Left ventricle myocardium superior (tissue), 1 donor: ENCODE measurements around the gene ARHGEF5. TPM values are rescaled to one million over a fixed set of nuclear protein-coding genes. Genes with fewer than 3 reads are reported as not detected.
"Not testable (repeated sequence)": the region's sequence is repeated elsewhere in the genome, so short reads cannot be mapped to it uniquely, and the experiment has no call there.

Source experiments
- ATAC-seq: fragments of 200-7000 bp; cut with Tn5 transposase; one replicate; pipeline ENCODE4 v1.9.1; 2020; ENCODE audit warnings: mild to moderate bottlenecking, moderate library complexity
- DNase-seq: peaks from one replicate; pipeline ENCODE4 v3.0.0-alpha.2; 2020
- intact Hi-C: fragments of 100-400 bp; cut with micrococcal nuclease; formaldehyde crosslinking; loops from one replicate; pipeline ENCODE4 v1.11.0; 2022
- total RNA-seq: library from RNA; stranded (reverse); fragmentation: NEBNext Ultra II Directional; extraction: Animal tissue kit (Norgen Biotek cat#: 25700); gene quantifications from one replicate; pipeline ENCODE4 v1.2.1, GENCODE V29; 2021
- donor health status: DM: no; HTN: yes; CAD: no; lungs with severe emphysema.

Gene ARHGEF5
- total RNA-seq, 1 donor from 2014 or later = 1.7 TPM

GRCh38 chr7:144410441-144410840, 55.2 kb downstream of the ARHGEF5 start:
- no peak for DNase-seq
- no peak for ATAC-seq
- intact Hi-C loops = no loop called here

DNA sequence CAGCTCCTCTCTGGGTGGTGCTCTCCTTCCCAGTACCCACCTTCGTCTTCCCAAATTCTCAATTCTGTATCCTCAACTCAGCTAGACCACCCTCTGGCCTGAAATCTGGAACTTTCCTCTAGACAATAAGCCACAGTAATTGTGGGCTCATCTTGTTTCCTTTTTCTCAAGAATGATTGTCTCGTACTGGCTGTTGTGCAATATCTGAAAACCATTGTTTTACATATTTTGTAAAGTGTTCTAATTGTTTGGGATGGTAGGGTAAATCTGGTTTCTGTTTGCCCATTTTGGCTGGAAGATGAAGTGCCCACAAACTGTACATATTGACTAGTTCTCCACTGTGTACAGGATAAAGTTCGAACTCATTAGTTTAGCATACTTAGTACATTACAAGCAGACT, 59.6 kb downstream of the ARHGEF5 start:
- ATAC-seq = no peak
- intact Hi-C loops = no loop called here

DNA sequence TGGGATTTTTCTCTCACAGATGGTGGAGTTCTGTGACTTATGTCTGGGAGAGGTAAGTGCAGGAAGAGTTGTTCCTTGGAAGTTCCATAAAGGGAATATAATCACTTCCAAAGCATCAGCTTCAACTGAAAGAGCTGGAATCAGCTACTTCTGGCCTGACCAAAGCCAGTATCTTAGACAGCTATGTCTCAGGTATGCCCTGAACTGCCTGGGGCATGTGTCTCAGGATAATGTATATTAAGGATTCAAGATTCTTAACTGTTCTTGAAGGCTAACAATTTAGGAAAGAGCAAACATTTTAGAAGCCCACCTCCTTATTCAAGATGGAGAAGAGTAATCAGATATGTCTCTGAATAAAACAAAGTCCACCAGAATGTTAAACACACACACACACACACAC, 60.7 kb downstream of the ARHGEF5 start:
- no peak for ATAC-seq
- intact Hi-C loops = no loop called here
- DNase-seq = no peak

More for the DNA sequence above, 59.6 kb downstream of the ARHGEF5 start:
- no peak for DNase-seq

DNA sequence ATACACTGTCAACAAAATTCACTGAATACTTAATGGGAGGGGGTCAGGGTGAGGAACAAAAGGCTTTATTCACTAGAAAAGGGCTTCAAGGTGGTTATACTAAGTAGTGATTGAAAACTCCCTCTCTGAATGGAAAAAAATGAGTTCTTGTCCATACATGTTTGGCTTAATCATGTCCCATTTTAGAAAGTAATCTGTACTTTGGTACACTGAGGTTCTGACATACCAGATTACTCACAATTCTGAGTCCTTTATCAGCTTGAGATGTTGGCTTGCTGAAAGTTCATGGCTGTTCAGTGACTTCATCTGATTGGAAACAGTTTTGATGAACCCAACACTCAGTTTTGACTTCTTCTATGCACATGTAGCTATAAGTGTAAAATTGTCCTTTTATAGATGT, 61.1 kb downstream of the ARHGEF5 start:
- intact Hi-C loops = no loop called here
- ATAC-seq = no peak

DNA sequence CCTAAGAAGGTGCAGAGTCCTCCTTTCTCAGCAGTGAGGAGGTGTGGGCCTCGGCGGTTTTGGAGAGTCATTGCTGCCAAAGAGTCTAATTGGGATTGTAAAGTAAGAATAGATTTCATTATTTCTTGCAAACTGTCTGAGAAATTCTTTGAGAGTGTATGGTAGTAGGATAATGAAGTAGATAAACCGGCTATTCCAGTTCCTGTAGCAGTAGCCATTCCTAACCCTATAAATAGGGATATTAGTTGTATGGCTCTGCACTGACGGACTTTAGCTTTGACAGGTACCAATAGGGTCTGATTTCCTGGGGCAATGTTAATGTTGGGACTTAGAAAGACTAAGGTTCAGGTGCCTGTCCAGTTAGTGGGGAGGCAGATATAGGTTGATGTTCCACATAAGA, 63.7 kb downstream of the ARHGEF5 start:
- DNase-seq, ATAC-seq, intact Hi-C loops: not testable (repeated sequence)

More for the DNA sequence above, 61.1 kb downstream of the ARHGEF5 start:
- no peak for DNase-seq

DNA sequence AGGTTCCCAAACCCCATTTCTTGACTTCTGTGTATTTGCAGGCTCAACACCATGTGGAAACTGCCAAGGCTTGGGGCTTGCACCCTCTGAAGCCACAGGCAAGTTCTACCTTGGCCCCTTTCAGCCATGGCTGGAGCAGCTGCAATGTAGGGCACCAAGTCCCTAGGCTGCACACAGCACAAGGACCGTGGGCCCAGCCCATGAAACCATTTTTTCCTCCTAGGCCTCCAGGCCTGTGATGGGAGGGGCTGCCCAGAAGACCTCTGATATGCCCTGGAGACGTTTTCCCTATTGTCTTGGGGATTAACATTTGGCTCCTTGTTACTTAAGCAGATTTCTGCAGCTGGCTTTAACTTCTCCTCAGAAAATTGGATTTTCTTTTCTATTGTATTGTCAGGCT, 72.3 kb downstream of the ARHGEF5 start:
- intact Hi-C loops, DNase-seq, ATAC-seq: not testable (repeated sequence)

DNA sequence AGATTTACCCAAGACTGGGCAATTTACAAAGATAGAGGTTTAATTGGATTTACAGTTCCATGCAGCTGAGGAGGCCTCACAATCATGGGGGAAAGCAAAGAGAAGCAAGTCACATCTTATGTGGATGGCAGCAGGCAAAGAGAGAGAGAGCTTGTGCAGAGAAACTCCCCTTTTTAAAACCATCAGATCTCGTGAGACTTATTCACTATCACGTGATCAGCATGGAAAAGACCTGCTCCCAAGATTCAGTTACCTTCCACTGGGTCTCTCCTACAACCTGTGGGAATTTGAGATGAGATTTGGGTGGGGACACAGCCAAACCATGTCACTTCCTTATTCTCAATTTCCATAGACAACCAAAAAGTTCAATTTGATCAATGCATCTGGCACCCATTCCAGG, 73.2 kb downstream of the ARHGEF5 start:
- intact Hi-C loops = no loop called here
- DNase-seq = no peak
- no peak for ATAC-seq

Other genes with a start within 250 kb of the ARHGEF5 start
- not detected for gene OR2A2, start 245.8 kb upstream of the ARHGEF5 start, total RNA-seq
- gene OR2A14, start 232.2 kb upstream of the ARHGEF5 start, total RNA-seq = not detected
- 0.62 TPM for gene CTAGE4, start 171.9 kb upstream of the ARHGEF5 start, total RNA-seq
- gene ARHGEF35, start 159.6 kb upstream of the ARHGEF5 start, total RNA-seq = 0.94 TPM
- gene OR2A42, start 115.8 kb upstream of the ARHGEF5 start, total RNA-seq = not detected
- gene OR2A7, start 90.6 kb upstream of the ARHGEF5 start, total RNA-seq = 0.55 TPM
- gene CTAGE8, start 86.1 kb upstream of the ARHGEF5 start, total RNA-seq = not detected
- gene OR2A1, start 43.0 kb upstream of the ARHGEF5 start, total RNA-seq = not detected
- not detected for gene NOBOX, start 48.3 kb downstream of the ARHGEF5 start, total RNA-seq